GM12878 (cell line): Measurements from ENCODE around the gene PES1. TPM values are rescaled to one million over a fixed set of nuclear protein-coding genes. Genes with fewer than 3 reads are reported as not detected.
A peak's percentile ranks its signal among the peaks of the same experiment; 100 is the strongest.

Experiments used
- ATAC-seq: fragments of 200-7000 bp; cut with Tn5 transposase; 3 replicates; pipeline ENCODE4 v1.9.1; 2020; ENCODE audit warnings: mild to moderate bottlenecking, moderate library complexity
- BruUV-seq: library from RNA; stranded (reverse); fragments of 400-500 nt; replicated peaks from 2 replicates; lab custom pipeline; 2021; lab: Mats Ljungman, UMichigan
- CTCF ChIA-PET: fragments of 300-600 bp; sonication (Branson Sonifier 250); formaldehyde crosslinking; extraction: SDS; loops from one replicate; lab custom pipeline; 2021; ENCODE audit warnings: inconsistent platforms; lab: Yijun Ruan, JAX
- POLR2A ChIA-PET: fragments of 350-600 bp; formaldehyde crosslinking; extraction: SDS; loops from one replicate; lab custom pipeline; 2021; ENCODE audit warnings: inconsistent platforms; lab: Charles Lee
- RAD21 ChIA-PET: fragments of 300-600 bp; sonication (Branson Sonifier 250); formaldehyde crosslinking; loops from one replicate; lab custom pipeline; 2023; ENCODE audit warnings: antibody characterized with exemption; ENCODE audit not compliant: unreplicated experiment; lab: Charles Lee
- SMC1A ChIA-PET: fragments of 300-600 bp; sonication (Branson Sonifier 250); formaldehyde crosslinking; loops from one replicate; lab custom pipeline; 2023; ENCODE audit not compliant: unreplicated experiment, uncharacterized antibody; lab: Charles Lee
- DNase-seq: peaks from one replicate; pipeline ENCODE4 v3.0.0-alpha.2; 2011; ENCODE audit warnings: low read depth, low spot score
- FAIRE-seq: peaks from 3 replicates; lab custom pipeline; 2011; peaks lifted over from hg19 to GRCh38; lab: Jason Lieb, UNC
- H2AFZ ChIP-seq: 2 replicates; pipeline ENCODE4 v1.6.0; 2011; ENCODE audit warnings: low read depth, low read length, control low read depth; ENCODE audit not compliant: control insufficient read depth
- H3K27ac ChIP-seq: 2 replicates; pipeline ENCODE4 v1.5.1; 2011; ENCODE audit warnings: control low read depth; ENCODE audit not compliant: control insufficient read depth, insufficient read depth
- H3K27me3 ChIP-seq, 2 experiments: replicated peaks in 1 of 2; 2 replicates each; pipeline versions ENCODE4 v1.6.0 to v1.6.1; 2011; ENCODE audit warnings: low read length in 1 of 2; ENCODE audit not compliant: control insufficient read depth in 2 of 2, insufficient read depth in 2 of 2
- H3K36me3 ChIP-seq, 2 experiments: 2 replicates each; pipeline ENCODE4 v1.5.1; 2011; ENCODE audit warnings: low read length in 1 of 2; ENCODE audit not compliant: control insufficient read depth in 2 of 2, insufficient read depth in 2 of 2
- H3K4me1 ChIP-seq: 2 replicates; pipeline ENCODE4 v1.6.1; 2011; ENCODE audit warnings: mild to moderate bottlenecking, low read length, moderate library complexity, mixed read lengths; ENCODE audit not compliant: control insufficient read depth, insufficient read depth
- H3K4me2 ChIP-seq: 2 replicates; pipeline ENCODE4 v1.6.0; 2011; ENCODE audit warnings: control low read depth; ENCODE audit not compliant: control insufficient read depth, insufficient read depth
- H3K4me3 ChIP-seq: fragments of 200-600 bp; sonication (generic); 2 replicates; pipeline ENCODE4 v1.5.1; 2016
- H3K79me2 ChIP-seq: 2 replicates; pipeline ENCODE4 v1.6.0; 2011; ENCODE audit warnings: low read length; ENCODE audit not compliant: control insufficient read depth, insufficient read depth
- H3K9ac ChIP-seq: 2 replicates; pipeline ENCODE4 v1.8.0; 2011; ENCODE audit warnings: low read length, control low read depth, mixed read lengths; ENCODE audit not compliant: control insufficient read depth, insufficient read depth
- H3K9me3 ChIP-seq: replicated peaks from 3 replicates; pipeline ENCODE4 v1.5.1; 2011; ENCODE audit warnings: mild to moderate bottlenecking, low read length; ENCODE audit not compliant: control insufficient read depth, insufficient read depth
- H4K20me1 ChIP-seq: 2 replicates; pipeline ENCODE4 v1.6.0; 2011; ENCODE audit not compliant: control insufficient read depth, insufficient read depth
- ATF7 ChIP-seq: fragments of 450-650 bp; IDR thresholded peaks from 2 replicates; pipeline ENCODE4 v1.6.1; 2016; ENCODE audit warnings: low read depth, mild to moderate bottlenecking
- EGR1 ChIP-seq, 2 experiments: IDR thresholded peaks; 1 replicate in 1 of 2; 2 replicates in 1 of 2; pipeline ENCODE4 v1.6.1; 2011 to 2012; ENCODE audit warnings: low read depth in 2 of 2, low read length in 2 of 2, borderline replicate concordance in 1 of 2, mild to moderate bottlenecking in 1 of 2, moderate library complexity in 1 of 2
- IKZF1 ChIP-seq: fragments of 450-650 bp; conservative IDR thresholded peaks from 2 replicates; pipeline ENCODE4 v1.6.1; 2017; ENCODE audit warnings: antibody characterized with exemption, mild to moderate bottlenecking
- MEF2B ChIP-seq: fragments of 450-650 bp; IDR thresholded peaks from 2 replicates; pipeline ENCODE4 v1.6.1; 2018; ENCODE audit warnings: mild to moderate bottlenecking, moderate library complexity; ENCODE audit not compliant: partially characterized antibody, poor library complexity, severe bottlenecking
- NBN ChIP-seq: fragments of 450-650 bp; IDR thresholded peaks from 2 replicates; pipeline ENCODE4 v1.6.1; 2016
- RUNX3 ChIP-seq: IDR thresholded peaks from 2 replicates; pipeline ENCODE4 v1.6.1; 2012; ENCODE audit warnings: low read length, inconsistent platforms
- SREBF1 ChIP-seq: IDR thresholded peaks from 2 replicates; pipeline ENCODE4 v1.6.1; 2012; ENCODE audit warnings: mild to moderate bottlenecking, low read length
- WGBS: methylation state at CpG from one replicate; pipeline ENCODE4 v1.1.6; 2016; ENCODE audit warnings: low lambda C conversion rate; ENCODE audit not compliant: insufficient replicate concordance, insufficient coverage; ENCODE audit errors: missing lambda C conversion rate; 5-methylcytosine and 5-hydroxymethylcytosine counted together
- in situ Hi-C: fragments of 300-500 bp; cut with MboI; formaldehyde crosslinking; loops from 9 replicates; pipeline ENCODE4 v1.14.3; 2018; ENCODE audit warnings: mixed read lengths
- intact Hi-C: fragments of 100-400 bp; cut with micrococcal nuclease; formaldehyde crosslinking; loops from one replicate; pipeline ENCODE4 v1.14.2; 2022; ENCODE audit not compliant: unreplicated experiment
- polyA plus RNA-seq, 11 experiments: library from polyadenylated mRNA; depleted of rRNA in 4 of 11; unstranded in 6 of 11; stranded (reverse) in 5 of 11; fragments of >200 nt; fragmentation: Nextera tagmentation in 4 of 11; fragmentation: Illumina TruSeq in 1 of 11; extraction: Ambion mirVana in 4 of 11; extraction: Trizol in 1 of 11; gene quantifications; 1 replicate in 1 of 11; 2 replicates in 10 of 11; pipeline versions ENCODE4 v1.2.1 to v1.2.3, GENCODE V29; 2011 to 2016; ENCODE audit warnings: inconsistent platforms in 2 of 11, missing spikeins in 2 of 11, low read depth in 1 of 11
- total RNA-seq, 4 experiments: library from RNA; depleted of rRNA in 3 of 4; stranded (reverse); fragments of >200 nt in 3 of 4; fragmentation: Illumina TruSeq in 1 of 4; extraction: Trizol in 1 of 4; gene quantifications; 2 replicates each; pipeline versions ENCODE4 v1.2.1 to v1.2.3, GENCODE V29; 2013 to 2021
- TF ChIP-seq, protein P1 (sequence below): IDR thresholded peaks from 2 replicates; pipeline ENCODE4 v1.6.1; 2011; ENCODE audit warnings: borderline replicate concordance, low read depth, mild to moderate bottlenecking, moderate library complexity, mixed read lengths, low read length; ENCODE audit not compliant: insufficient read depth; ENCODE audit errors: extremely low read length

The PES1 gene
- total and polyA plus RNA-seq, 10 of the 15 experiments (the other 5 are each of a cell fraction or from before 2014, with no cell fraction given), result 6.9 to 139 (median 106) TPM

DNA sequence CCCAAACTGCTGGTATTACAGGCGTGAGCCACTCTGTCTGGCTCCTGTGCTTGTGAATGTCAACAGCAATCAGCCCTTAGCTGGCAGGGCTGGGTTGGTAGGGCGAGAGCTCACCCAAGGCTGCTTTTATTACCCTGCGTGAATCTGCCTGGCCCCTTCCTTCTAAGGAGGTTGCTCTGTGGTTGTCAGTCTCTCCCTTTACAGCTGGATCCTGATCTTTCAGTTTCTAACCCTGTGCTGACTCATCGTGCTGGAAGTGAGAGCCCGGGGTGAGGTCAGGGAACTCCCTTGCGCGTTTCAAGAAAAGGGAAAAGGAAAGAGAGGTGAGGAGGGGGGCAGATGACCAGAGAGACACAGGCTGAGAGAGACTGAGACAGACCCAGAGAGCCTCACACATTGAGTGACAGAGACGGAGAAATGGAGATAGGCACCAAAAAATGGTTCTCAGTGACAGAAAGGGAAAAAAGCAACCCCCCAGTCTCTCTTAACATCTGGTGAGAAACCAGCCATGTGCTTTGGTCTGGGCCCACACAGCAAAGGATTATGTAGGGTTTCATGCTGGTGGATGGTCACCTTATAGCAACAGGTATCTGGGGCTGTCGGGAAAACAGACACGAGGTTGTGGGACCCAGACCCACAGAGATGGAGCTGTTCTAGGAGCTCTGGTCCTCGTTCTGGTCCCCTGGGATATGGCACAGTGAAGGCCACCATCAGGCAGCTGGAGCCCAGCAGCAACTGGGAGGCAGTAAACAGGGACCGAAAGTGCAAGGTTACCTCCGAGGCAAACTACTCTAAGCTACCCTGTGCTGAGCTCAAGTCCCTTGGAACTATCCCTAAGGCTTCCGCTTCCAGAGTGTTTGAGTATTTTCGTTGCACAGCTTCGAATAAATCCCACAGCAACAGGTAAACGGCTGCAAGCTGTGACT, 17.8 kb upstream of the PES1 start (continued):
- TF ChIP-seq, protein P1, sequence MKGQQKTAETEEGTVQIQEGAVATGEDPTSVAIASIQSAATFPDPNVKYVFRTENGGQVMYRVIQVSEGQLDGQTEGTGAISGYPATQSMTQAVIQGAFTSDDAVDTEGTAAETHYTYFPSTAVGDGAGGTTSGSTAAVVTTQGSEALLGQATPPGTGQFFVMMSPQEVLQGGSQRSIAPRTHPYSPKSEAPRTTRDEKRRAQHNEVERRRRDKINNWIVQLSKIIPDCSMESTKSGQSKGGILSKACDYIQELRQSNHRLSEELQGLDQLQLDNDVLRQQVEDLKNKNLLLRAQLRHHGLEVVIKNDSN, result no peak
- peak; percentile 42; the same call in 1 of the 2 replicates for TF ChIP-seq ATF7

DNA sequence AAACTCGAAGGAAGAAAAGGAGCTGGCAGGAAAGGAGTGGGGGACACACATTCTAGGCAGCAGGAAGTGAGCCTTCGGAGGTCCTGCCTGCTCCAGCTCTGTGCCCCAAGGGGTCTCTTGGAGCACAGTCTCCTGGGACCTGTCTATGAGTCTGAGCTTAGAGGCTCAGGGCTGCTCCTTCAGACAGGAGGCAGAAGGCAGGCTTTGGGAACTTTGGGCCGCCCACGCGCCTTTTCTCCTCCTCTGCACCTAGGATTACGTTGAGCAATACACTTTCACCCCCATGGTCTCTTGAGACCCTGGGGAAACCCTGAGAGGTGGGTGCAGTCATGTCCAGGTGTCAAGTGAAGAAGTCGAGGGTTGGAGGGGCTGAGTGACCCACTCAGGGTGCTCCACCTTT, 16.2 kb upstream of the PES1 start:
- ChIA-PET RAD21 (interaction anchor here (0.7 to 4.7 kb wide), 5 partner anchors 27 to 184 kb away, joined by 3 to 58 read pairs (median 6); partner anchors contain the start of gene SLC35E4), POLR2A (interaction anchor here (0.5 to 2.1 kb wide), 7 partner anchors 16 to 362 kb away, joined by 3 to 7 read pairs (median 5); partner anchors contain the start of genes PES1 and SLC35E4), SMC1A (interaction anchor here (0.8 to 3.6 kb wide), 8 partner anchors 17 to 184 kb away, joined by 3 to 18 read pairs (median 6); partner anchors contain the start of gene PES1), CTCF (interaction anchor here (0.7 to 6.4 kb wide), 12 partner anchors 10 to 345 kb away, joined by 3 to 51 read pairs (median 4); partner anchors contain the start of genes PES1 and SLC35E4)
- Histone ChIP-seq H3K9me3 (no peaks in the 10 kb centered on the region), H3K27me3 (no peaks in the 10 kb centered on the region), H4K20me1 (no peaks in the 10 kb centered on the region), H3K36me3 (no peaks in the 10 kb centered on the region), H3K4me2 (peak overlapping the region; percentile 97), H2AFZ (peak overlapping the region; percentile 56), H3K27ac (peak overlapping the region; percentile 54), H3K4me1 (peaks cover 51% of the 10 kb centered on the region), H3K79me2 (no peaks in the 10 kb centered on the region), H3K4me3 (0 out of 2 replicates have a peak overlapping the region, but pooled peaks have one; percentile 44), H3K9ac (peak overlapping the region; percentile 66)
- in situ Hi-C loops, result no loop called here
- BruUV-seq, result no TSS peak
- no peak for ATAC-seq
- intact Hi-C loops, result no loop called here
- no peak for DNase-seq
- FAIRE-seq, result no peak
- peak; percentile 19; the same call in 1 of the 2 replicates for TF ChIP-seq RUNX3
- TF ChIP-seq MEF2B, result peak; percentile 30
- TF ChIP-seq NBN, result no peak
- peak in 1 of 2 experiments; percentile 83; a peak in 2 of 3 replicates for TF ChIP-seq EGR1 (IDR thresholded peaks at IDR 0.05; ENCODE audit: borderline replicate concordance in 1 of 2, low read depth in 2 of 2, low read length in 2 of 2)
- TF ChIP-seq SREBF1, result no peak
- 0 out of 2 replicates have a peak, but pooled peaks have one; percentile 23 for TF ChIP-seq IKZF1
- WGBS, result 27% methylated on average over 7 of the region's 7 CpGs
